Measurements from ENCODE around the gene KCNJ12.
"Not testable (repeated sequence)": the region's sequence is repeated elsewhere in the genome, so short reads cannot be mapped to it uniquely, and the experiment has no call there.

DNA sequence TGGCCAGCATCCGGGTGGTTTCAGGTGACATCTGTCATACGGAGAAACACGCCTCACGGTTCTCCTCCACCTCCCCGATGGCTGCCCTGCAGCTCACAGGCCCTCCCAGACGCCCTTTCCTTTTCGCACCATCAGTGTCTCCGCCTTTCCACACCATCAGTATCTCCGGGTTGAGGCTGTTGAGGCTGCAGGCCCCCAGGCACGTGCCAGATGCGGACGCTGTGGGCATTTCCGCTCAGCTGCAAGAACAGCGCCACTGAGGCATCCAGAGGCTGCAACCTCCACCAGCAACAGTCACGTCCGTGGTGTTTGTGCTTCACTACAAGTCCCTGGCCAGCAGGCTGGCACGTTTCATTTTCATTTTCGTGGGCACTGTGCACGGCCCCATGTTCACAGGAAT is 25.7 kb upstream of the KCNJ12 start:
- TF ChIP-seq, protein P1, sequence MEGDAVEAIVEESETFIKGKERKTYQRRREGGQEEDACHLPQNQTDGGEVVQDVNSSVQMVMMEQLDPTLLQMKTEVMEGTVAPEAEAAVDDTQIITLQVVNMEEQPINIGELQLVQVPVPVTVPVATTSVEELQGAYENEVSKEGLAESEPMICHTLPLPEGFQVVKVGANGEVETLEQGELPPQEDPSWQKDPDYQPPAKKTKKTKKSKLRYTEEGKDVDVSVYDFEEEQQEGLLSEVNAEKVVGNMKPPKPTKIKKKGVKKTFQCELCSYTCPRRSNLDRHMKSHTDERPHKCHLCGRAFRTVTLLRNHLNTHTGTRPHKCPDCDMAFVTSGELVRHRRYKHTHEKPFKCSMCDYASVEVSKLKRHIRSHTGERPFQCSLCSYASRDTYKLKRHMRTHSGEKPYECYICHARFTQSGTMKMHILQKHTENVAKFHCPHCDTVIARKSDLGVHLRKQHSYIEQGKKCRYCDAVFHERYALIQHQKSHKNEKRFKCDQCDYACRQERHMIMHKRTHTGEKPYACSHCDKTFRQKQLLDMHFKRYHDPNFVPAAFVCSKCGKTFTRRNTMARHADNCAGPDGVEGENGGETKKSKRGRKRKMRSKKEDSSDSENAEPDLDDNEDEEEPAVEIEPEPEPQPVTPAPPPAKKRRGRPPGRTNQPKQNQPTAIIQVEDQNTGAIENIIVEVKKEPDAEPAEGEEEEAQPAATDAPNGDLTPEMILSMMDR (IDR thresholded peaks at IDR 0.05): not testable (repeated sequence)
- not testable (repeated sequence) for TF ChIP-seq POLR2A (IDR thresholded peaks at IDR 0.05)

All from Peyer's patch (tissue), 4 donors.